Right ventricle myocardium superior (tissue), 1 donor: ENCODE measurements around the gene RIBC2. TPM values are rescaled to one million over a fixed set of nuclear protein-coding genes. Genes with fewer than 3 reads are reported as not detected.

Experiments
- total RNA-seq: library from RNA; stranded (reverse); fragmentation: NEBNext Ultra II Directional; extraction: Animal tissue kit (Norgen Biotek cat#: 25700); gene quantifications from one replicate; pipeline ENCODE4 v1.2.1, GENCODE V29; 2021
- donor health status: DM: no; HTN: yes; CAD: no; lungs with severe emphysema.

Gene RIBC2
- total RNA-seq, 1 donor from 2014 or later: not detected

Other genes starting within 250 kb of the RIBC2 start
- gene NUP50, start 249.8 kb upstream of the RIBC2 start, total RNA-seq: 19.1 TPM
- gene KIAA0930, start 172.8 kb upstream of the RIBC2 start, total RNA-seq: 18.6 TPM
- gene UPK3A, start 128.7 kb upstream of the RIBC2 start, total RNA-seq: 0.65 TPM
- gene FAM118A, start 103.8 kb upstream of the RIBC2 start, total RNA-seq: 21.1 TPM
- not detected for gene SMC1B, start 94 bp upstream of the RIBC2 start, total RNA-seq
- gene FBLN1, start 89.2 kb downstream of the RIBC2 start, total RNA-seq: 89.5 TPM